ENCODE results near the gene SBSN.

SBSN gene

GRCh38 chr19:35563207-35563829, 35.2 kb upstream of the SBSN start, which contains the start of gene ATP4A:
Gene ATP4A, minus strand, starts transcription at chr19:35563658. Its CDS starts 29 bp downstream, at chr19:35563629.
- no peak for TF ChIP-seq MAX (IDR thresholded peaks at IDR 0.05)
- TF ChIP-seq TEAD4 (IDR thresholded peaks at IDR 0.05): no peak

- TF ChIP-seq EGR1 (IDR thresholded peaks at IDR 0.05): no peak
- no peak for TF ChIP-seq YY1 (IDR thresholded peaks at IDR 0.05; ENCODE audit: low read depth)
- TF ChIP-seq TAF1 (IDR thresholded peaks at IDR 0.05; ENCODE audit: low read depth): no peak
- no peak for TF ChIP-seq NFIC (IDR thresholded peaks at IDR 0.05)
- no peak for TF ChIP-seq MAX (IDR thresholded peaks at IDR 0.05)
- TF ChIP-seq CREB1 (IDR thresholded peaks at IDR 0.05; ENCODE audit: low read depth): no peak
- no peak for TF ChIP-seq REST (IDR thresholded peaks at IDR 0.05; ENCODE audit: low read depth)
- no peak for TF ChIP-seq FOXM1 (IDR thresholded peaks at IDR 0.05; ENCODE audit: borderline replicate concordance, low read depth)
- TF ChIP-seq EP300 (IDR thresholded peaks at IDR 0.05; ENCODE audit: borderline replicate concordance): no peak
- TF ChIP-seq TEAD4 (IDR thresholded peaks at IDR 0.05): no peak
- no peak for TF ChIP-seq ZBTB7A (IDR thresholded peaks at IDR 0.05; ENCODE audit: low read depth)
- no peak for TF ChIP-seq TCF12 (IDR thresholded peaks at IDR 0.05; ENCODE audit: low read depth)
- TF ChIP-seq USF1 (IDR thresholded peaks at IDR 0.05): no peak
- no peak for TF ChIP-seq RAD21 (IDR thresholded peaks at IDR 0.05; ENCODE audit: low read depth)
- no peak for TF ChIP-seq CEBPB (IDR thresholded peaks at IDR 0.05)
Measured at GRCh38 chr19:35562776-35563175, 34.7 kb upstream of the SBSN start.

GRCh38 chr19:35562336-35562735, 34.2 kb upstream of the SBSN start:
- TF ChIP-seq TEAD4 (IDR thresholded peaks at IDR 0.05) (no peak), TAF1 (IDR thresholded peaks at IDR 0.05; ENCODE audit: low read depth) (no peak), CREB1 (IDR thresholded peaks at IDR 0.05; ENCODE audit: low read depth) (no peak), MAX (IDR thresholded peaks at IDR 0.05) (no peak), EP300 (IDR thresholded peaks at IDR 0.05; ENCODE audit: borderline replicate concordance) (no peak), EGR1 (IDR thresholded peaks at IDR 0.05) (no peak), RAD21 (IDR thresholded peaks at IDR 0.05; ENCODE audit: low read depth) (no peak), NFIC (IDR thresholded peaks at IDR 0.05) (no peak), USF1 (IDR thresholded peaks at IDR 0.05) (no peak), FOXM1 (IDR thresholded peaks at IDR 0.05; ENCODE audit: borderline replicate concordance, low read depth) (no peak), ZBTB7A (IDR thresholded peaks at IDR 0.05; ENCODE audit: low read depth) (no peak), REST (IDR thresholded peaks at IDR 0.05; ENCODE audit: low read depth) (no peak), YY1 (IDR thresholded peaks at IDR 0.05; ENCODE audit: low read depth) (no peak), TCF12 (IDR thresholded peaks at IDR 0.05; ENCODE audit: low read depth) (no peak), CEBPB (IDR thresholded peaks at IDR 0.05) (no peak)

GRCh38 chr19:35561436-35561835, 33.3 kb upstream of the SBSN start:
- no peak for TF ChIP-seq TAF1 (IDR thresholded peaks at IDR 0.05; ENCODE audit: low read depth)
- no peak for TF ChIP-seq FOXM1 (IDR thresholded peaks at IDR 0.05; ENCODE audit: borderline replicate concordance, low read depth)
- no peak for TF ChIP-seq REST (IDR thresholded peaks at IDR 0.05; ENCODE audit: low read depth)
- no peak for TF ChIP-seq TEAD4 (IDR thresholded peaks at IDR 0.05)
- no peak for TF ChIP-seq ZBTB7A (IDR thresholded peaks at IDR 0.05; ENCODE audit: low read depth)
- TF ChIP-seq RAD21 (IDR thresholded peaks at IDR 0.05; ENCODE audit: low read depth): no peak
- TF ChIP-seq USF1 (IDR thresholded peaks at IDR 0.05): no peak
- TF ChIP-seq CEBPB (IDR thresholded peaks at IDR 0.05): no peak
